Activated T-cell treated with anti-CD3 and anti-CD28 coated beads, Interleukin-2, amount 50 U/mL, for 72 hours (primary cell): Measurements from ENCODE around the gene CC2D2A. TPM values are rescaled to one million over a fixed set of nuclear protein-coding genes. Genes with fewer than 3 reads are reported as not detected.

Source experiments
- ATAC-seq, 2 donors: fragments of 150-1000 bp; cut with Tn5 transposase; replicated peaks in 1 of 2; 2 replicates each; pipeline ENCODE4 v1.10.0; 2021; ENCODE audit warnings: moderate library complexity in 2 of 2, mild to moderate bottlenecking in 1 of 2
- DNase-seq, 2 donors: peaks; one replicate each; pipeline ENCODE4 v3.0.0; 2021 to 2022; ENCODE audit warnings: mixed read lengths in 1 of 2
- H3K27ac Mint-ChIP-seq: one replicate; pipeline ENCODE4 v1.8.0; 2022; ENCODE audit warnings: mild to moderate bottlenecking, moderate library complexity, mixed read lengths
- H3K27me3 Mint-ChIP-seq: one replicate; pipeline ENCODE4 v1.8.0; 2022; ENCODE audit warnings: low read depth, mixed read lengths
- H3K36me3 Mint-ChIP-seq, 2 donors: one replicate each; pipeline ENCODE4 v1.8.0; 2022; ENCODE audit warnings: mixed read lengths in 2 of 2, mild to moderate bottlenecking in 1 of 2; ENCODE audit not compliant: insufficient read depth in 2 of 2
- H3K4me1 Mint-ChIP-seq: one replicate; pipeline ENCODE4 v1.8.0; 2022; ENCODE audit warnings: low read depth, mixed read lengths
- H3K4me3 Mint-ChIP-seq, 2 donors: one replicate each; pipeline ENCODE4 v1.8.0; 2022; ENCODE audit warnings: mild to moderate bottlenecking in 2 of 2, mixed read lengths in 2 of 2, moderate library complexity in 2 of 2
- H3K9me3 Mint-ChIP-seq, 2 donors: one replicate each; pipeline ENCODE4 v1.8.0; 2022; ENCODE audit warnings: mixed read lengths in 2 of 2
- total RNA-seq, 2 donors: library from RNA; stranded (reverse); gene quantifications; one replicate each; pipeline ENCODE4 v1.2.3, GENCODE V29; 2022

Gene CC2D2A
- total RNA-seq, 2 donors from 2014 or later = not detected

DNA sequence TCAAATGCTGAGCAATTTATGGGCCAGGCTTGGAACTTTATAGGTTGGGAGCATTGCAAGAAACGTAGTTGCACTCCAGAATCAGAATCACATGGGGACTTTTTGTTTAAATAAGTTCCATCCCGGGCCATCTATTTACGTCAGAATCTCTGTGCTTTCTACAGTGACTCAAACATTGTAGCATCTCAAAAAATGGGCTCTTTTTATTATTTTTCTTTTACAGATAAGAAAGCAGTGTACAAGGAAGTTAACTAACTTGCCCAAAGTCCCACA lies 10.2 kb downstream of the CC2D2A start:
- H3K27ac Mint-ChIP-seq = no peak overlapping the region
- H3K4me1 Mint-ChIP-seq = no peaks in the 10 kb centered on the region
- H3K36me3 Mint-ChIP-seq = no peaks in the 10 kb centered on the region
- no peak for DNase-seq
- no peaks in the 10 kb centered on the region for H3K27me3 Mint-ChIP-seq
- no peak for ATAC-seq
- H3K4me3 Mint-ChIP-seq = no peak overlapping the region
- peaks cover 0 to 4% of the 10 kb centered on the region in 2 donors for H3K9me3 Mint-ChIP-seq

DNA sequence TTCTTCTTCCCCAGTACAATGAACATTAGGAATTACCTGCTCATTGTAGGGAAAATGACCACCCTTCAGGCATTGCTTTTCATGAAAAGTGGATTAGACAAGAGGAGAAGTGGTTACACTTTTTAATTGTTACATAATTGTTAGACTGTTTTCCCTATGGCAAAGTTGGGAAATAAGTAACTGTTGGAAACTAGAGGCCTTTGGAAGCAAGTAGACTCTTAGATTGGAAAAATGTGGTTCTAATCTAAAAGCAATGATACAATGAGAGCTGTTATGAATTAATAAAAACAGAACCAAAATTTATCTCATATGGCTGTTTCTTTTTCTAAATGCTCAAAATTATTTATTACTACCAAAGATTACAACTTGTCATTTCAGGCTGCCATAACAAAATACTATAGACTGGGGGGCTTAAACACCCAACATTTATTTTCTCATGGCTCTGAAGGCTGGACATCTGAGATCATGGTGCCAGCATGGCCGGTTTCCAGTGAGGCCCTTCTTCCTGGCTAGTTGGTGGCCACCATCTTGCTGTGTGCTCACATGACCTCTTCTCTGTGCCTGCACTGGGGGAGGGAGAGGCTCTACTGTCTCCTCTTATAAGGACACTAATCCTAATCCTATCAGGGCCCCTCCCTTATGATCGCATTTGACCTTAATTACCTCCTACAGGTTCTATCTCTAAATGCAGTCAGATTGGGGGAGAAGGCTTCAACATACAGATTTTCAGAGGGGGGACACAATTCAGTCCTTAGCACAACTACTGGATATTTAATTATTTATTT lies 12.5 kb downstream of the CC2D2A start:
- no peak overlapping the region for H3K27ac Mint-ChIP-seq
- DNase-seq = no peak

DNA sequence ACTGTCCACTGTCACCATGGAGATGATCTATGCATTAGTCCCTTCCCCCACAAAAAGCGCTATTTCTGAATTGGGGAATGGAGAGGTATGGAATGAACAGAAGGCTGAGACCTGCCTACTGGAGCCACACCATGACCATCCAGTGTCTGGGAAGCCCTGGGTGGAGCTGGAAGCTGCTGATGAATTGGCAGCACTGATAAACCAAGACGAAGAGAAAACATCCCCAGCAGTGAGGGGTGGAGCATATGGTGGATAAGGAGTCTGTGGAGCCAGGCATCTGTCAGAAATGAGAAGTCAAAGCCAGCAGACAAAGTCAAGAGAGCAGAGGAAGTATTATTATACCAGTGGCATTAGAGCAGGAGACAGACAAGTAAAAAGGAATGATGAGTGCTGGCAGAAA lies 13.2 kb downstream of the CC2D2A start:
- DNase-seq (no peak), ATAC-seq (no peak)
- no peak overlapping the region for H3K27ac Mint-ChIP-seq
- no peaks in the 10 kb centered on the region for H3K27me3 Mint-ChIP-seq
- H3K4me1 Mint-ChIP-seq = no peaks in the 10 kb centered on the region
- H3K9me3 Mint-ChIP-seq = peaks cover 2 to 5% of the 10 kb centered on the region in 2 donors
- H3K4me3 Mint-ChIP-seq = no peak overlapping the region
- H3K36me3 Mint-ChIP-seq = peaks cover under 1 to 3% of the 10 kb centered on the region in 2 donors

More for the DNA sequence above, 12.5 kb downstream of the CC2D2A start:
- no peak for ATAC-seq
- H3K36me3 Mint-ChIP-seq = peaks cover 0 to 3% of the 10 kb centered on the region in 2 donors
- H3K9me3 Mint-ChIP-seq = peaks cover 2 to 5% of the 10 kb centered on the region in 2 donors
- H3K4me3 Mint-ChIP-seq = no peak overlapping the region
- no peaks in the 10 kb centered on the region for H3K4me1 Mint-ChIP-seq
- no peaks in the 10 kb centered on the region for H3K27me3 Mint-ChIP-seq

DNA sequence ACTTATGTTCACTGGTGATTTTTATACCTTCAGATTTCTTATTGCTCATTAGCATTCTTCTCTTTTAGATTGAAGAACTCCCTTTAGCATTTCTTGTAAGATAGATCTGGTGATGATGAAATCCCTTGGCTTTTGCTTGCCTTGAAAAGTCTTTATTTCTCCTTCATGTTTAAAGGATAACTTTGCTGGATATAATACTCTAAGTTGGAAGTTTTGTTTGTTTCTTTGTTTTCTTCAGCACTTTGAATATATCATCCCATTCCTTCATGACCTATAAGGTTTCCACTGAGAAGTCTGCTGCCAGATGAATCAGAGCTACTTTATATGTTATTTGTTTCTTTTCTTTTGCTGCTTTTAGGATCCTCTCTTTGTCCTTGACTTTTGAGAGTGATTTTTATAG lies 18.5 kb downstream of the CC2D2A start:
- peaks cover 9 to 11% of the 10 kb centered on the region in 2 donors for H3K36me3 Mint-ChIP-seq
- DNase-seq (no peak), ATAC-seq (no peak)
- peaks cover 10 to 14% of the 10 kb centered on the region in 2 donors for H3K9me3 Mint-ChIP-seq
- no peak overlapping the region for H3K4me3 Mint-ChIP-seq
- no peaks in the 10 kb centered on the region for H3K27me3 Mint-ChIP-seq
- H3K27ac Mint-ChIP-seq = no peak overlapping the region
- no peaks in the 10 kb centered on the region for H3K4me1 Mint-ChIP-seq

DNA sequence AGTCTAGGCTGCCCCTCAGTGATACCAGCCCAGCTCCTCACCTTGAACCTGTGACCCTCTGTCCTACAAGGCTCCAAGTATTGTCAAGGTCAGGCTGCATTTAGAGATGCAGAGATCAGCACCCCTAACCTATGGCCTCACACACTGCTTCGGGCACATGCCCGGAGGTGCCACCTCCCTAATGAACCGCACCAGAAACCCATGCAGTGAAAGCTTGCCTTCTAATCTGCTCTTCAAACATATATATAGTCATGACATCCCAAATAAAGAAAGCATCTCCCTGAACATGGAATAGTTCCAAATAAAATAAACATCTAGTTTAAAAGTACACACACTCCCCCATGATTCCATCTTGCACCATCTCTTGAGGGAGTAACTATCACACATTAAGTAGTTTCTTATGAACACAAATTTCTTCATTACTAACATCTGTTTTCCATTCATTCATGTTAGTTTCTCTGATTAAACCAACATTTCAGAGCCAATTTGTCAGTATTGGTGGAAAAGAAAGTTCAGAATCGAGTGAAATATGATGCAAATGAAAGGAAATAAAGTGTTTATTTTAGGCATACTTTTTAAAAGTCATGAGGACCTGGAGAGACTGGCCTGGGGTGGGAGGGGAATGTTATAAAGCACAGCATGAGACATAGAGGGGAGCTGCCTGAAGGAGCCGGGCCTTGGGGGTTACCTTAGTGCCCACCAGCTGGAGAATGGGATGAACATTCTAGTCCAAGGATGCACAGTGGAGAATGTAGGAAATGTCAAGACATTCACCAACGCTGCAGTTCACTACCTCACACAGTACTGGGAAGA lies 19.2 kb downstream of the CC2D2A start:
- Mint-ChIP-seq H3K36me3 (peaks cover 9 to 11% of the 10 kb centered on the region in 2 donors), H3K9me3 (peaks cover 10 to 13% of the 10 kb centered on the region in 2 donors), H3K27ac (no peak overlapping the region), H3K4me1 (no peaks in the 10 kb centered on the region), H3K27me3 (no peaks in the 10 kb centered on the region), H3K4me3 (no peak overlapping the region)
- ATAC-seq (no peak), DNase-seq (no peak)

DNA sequence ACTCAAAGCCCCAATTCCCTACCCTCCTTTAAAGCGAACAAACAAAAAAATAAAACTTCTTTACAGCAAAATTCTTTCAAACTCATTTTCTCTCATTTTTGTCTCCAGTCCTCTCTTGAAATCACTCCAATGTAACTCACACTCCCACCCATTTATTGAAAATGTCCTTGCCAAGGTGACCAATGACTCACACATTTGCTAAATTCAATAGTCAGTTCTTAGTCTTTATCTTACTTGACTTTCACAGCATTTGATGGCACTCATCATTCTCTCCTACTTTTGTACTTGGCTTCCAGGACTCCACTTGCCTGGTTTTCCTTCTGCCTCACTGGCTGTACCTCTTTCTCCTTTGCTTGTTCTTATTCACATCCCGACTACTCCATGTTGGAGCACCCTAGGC lies 19.9 kb downstream of the CC2D2A start:
- no peak for DNase-seq
- Mint-ChIP-seq H3K27me3 (no peaks in the 10 kb centered on the region), H3K27ac (no peak overlapping the region), H3K36me3 (peaks cover 9 to 11% of the 10 kb centered on the region in 2 donors), H3K4me1 (no peaks in the 10 kb centered on the region), H3K4me3 (no peak overlapping the region), H3K9me3 (peaks cover 10% of the 10 kb centered on the region in 2 donors)
- no peak for ATAC-seq

DNA sequence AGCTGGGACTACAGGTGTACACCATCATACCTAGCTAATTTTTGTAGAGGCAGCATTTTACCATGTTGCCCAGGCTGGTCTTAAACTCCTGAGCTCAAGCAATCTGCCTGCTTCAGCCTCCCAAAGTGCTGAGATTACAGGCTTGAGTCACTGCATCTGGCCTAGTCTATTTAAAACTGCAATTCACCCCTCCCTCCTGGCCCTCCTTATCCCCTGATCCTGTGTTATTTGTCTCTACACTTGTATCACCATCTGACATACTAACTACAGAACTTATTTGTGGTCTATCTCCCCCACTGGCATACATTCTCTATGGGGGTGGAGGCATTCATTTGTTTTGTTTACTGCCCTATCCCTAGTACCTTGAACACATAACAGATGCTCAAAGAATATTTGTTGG lies 23.7 kb downstream of the CC2D2A start:
- DNase-seq (no peak), ATAC-seq (no peak)
- no peaks in the 10 kb centered on the region for H3K4me1 Mint-ChIP-seq
- H3K27ac Mint-ChIP-seq = no peak overlapping the region
- no peaks in the 10 kb centered on the region for H3K27me3 Mint-ChIP-seq
- peaks cover 8% of the 10 kb centered on the region in 2 donors for H3K9me3 Mint-ChIP-seq
- peaks cover 7 to 8% of the 10 kb centered on the region in 2 donors for H3K36me3 Mint-ChIP-seq
- H3K4me3 Mint-ChIP-seq = no peak overlapping the region

DNA sequence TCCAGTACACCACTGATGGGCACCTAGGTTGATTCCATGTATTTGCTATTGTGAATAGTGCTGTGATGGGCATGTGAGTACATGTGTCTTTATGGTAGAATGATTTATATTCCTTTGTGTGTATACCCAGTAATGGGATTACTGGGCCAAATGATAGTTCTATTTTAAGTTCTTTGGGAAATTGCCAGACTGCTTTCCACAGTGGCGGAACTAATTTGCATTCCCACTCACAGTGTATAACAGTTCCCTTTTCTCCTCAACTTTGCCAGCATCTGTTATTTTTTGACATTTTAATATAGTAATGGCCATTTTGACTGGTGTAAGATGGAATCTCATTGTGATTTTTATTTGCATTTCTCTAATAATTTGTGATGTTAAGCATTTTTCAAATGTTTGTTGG lies 25.9 kb downstream of the CC2D2A start:
- no peak for DNase-seq
- no peaks in the 10 kb centered on the region for H3K4me1 Mint-ChIP-seq
- peaks cover 3 to 4% of the 10 kb centered on the region in 2 donors for H3K9me3 Mint-ChIP-seq
- H3K4me3 Mint-ChIP-seq = no peak overlapping the region
- H3K27me3 Mint-ChIP-seq = no peaks in the 10 kb centered on the region
- H3K36me3 Mint-ChIP-seq = peaks cover 0 to 2% of the 10 kb centered on the region in 2 donors
- ATAC-seq = no peak
- H3K27ac Mint-ChIP-seq = no peak overlapping the region

DNA sequence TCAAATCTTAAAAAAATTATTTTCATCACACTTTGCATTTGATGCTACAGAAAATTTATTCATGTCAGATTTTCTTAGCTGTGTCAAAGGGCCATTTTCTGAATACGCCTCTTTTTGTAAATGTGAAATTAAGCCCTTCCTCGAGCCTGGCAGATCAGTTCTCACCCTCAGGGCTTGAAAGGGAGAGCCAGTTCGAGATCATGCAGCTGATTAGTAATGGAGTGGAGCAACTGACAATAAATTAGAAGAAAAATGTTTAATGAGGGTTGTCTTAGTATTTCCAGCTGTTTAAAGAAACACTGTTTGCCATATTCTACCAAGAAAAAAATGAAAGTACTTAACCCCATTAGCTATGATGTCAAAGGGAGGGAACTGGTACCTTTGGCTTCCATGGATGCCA lies 28.7 kb downstream of the CC2D2A start:
- DNase-seq = no peak
- Mint-ChIP-seq H3K36me3 (no peaks in the 10 kb centered on the region), H3K4me3 (no peak overlapping the region), H3K27me3 (peaks cover 9% of the 10 kb centered on the region), H3K4me1 (no peaks in the 10 kb centered on the region), H3K9me3 (no peaks in the 10 kb centered on the region), H3K27ac (no peak overlapping the region)
- no peak for ATAC-seq

DNA sequence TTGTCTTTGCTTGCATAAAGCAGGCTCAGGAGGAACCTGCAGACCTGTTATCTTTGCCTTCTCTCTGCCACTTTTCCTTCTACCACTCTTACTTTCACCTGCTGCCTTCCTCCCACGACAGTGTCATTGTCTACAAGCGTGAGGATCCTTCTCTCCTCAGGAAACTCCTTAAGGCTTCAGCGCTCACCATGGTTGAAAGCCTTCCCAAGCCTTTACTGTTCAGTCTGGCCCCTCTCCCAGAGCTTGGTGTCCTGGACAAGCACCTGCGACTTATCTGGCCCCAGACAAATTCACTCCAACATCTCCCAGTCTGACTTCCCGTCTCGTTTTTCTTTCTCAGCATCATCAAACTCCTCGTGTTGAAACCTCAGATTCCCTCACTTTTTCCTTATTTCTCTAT lies 31.0 kb downstream of the CC2D2A start:
- Mint-ChIP-seq H3K27ac (no peak overlapping the region), H3K4me1 (no peaks in the 10 kb centered on the region), H3K9me3 (no peaks in the 10 kb centered on the region), H3K27me3 (peaks cover 9% of the 10 kb centered on the region), H3K4me3 (no peak overlapping the region), H3K36me3 (no peaks in the 10 kb centered on the region)
- no peak for ATAC-seq
- DNase-seq = no peak

DNA sequence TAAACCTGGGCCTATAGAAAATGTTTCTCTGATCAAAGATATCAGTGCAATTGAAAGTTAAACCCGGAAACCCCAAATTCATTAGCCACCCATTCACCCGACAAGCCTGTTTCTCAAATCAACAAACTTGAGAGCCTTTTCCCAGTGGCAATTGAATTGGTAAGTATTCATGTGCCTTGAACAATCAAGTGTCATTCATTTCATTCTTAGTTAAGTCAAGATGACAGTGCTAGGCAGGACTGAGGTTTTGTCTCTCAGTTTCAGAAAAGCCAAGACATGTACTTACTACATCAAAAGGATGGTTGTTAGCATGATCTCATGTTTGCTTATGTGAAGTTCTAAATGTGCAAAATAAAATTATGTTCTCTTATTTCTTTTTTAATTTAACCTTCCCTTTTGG lies 32.3 kb downstream of the CC2D2A start:
- DNase-seq (no peak), ATAC-seq (peak in 1 of 2 donors; percentile 46)
- Mint-ChIP-seq H3K27ac (no peak overlapping the region), H3K4me1 (no peaks in the 10 kb centered on the region), H3K36me3 (no peaks in the 10 kb centered on the region), H3K4me3 (no peak overlapping the region), H3K9me3 (no peaks in the 10 kb centered on the region), H3K27me3 (peaks cover 9% of the 10 kb centered on the region)

DNA sequence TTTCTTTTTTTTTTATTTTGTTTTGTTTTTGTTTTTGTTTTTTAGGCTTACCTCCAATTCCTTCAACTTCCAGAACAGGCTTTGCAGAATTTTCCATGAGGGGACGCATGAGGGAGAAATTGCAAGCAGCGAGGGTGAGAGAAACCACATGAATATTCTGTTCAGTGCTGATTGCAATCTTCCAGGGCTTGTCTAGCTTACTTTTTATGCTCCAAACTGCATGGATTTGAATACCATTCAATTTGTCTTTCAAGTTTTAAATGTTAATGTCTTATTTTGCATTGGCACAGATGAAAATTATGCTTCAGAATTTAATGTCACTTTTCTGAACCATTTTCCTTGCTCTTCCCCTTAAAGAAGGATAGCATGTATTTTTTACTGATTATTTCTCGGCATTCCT lies 32.7 kb downstream of the CC2D2A start:
- DNase-seq (no peak), ATAC-seq (no peak)
- H3K4me1 Mint-ChIP-seq = no peaks in the 10 kb centered on the region
- no peaks in the 10 kb centered on the region for H3K36me3 Mint-ChIP-seq
- H3K9me3 Mint-ChIP-seq = no peaks in the 10 kb centered on the region
- H3K27ac Mint-ChIP-seq = no peak overlapping the region
- H3K4me3 Mint-ChIP-seq = no peak overlapping the region
- H3K27me3 Mint-ChIP-seq = peaks cover 9% of the 10 kb centered on the region

DNA sequence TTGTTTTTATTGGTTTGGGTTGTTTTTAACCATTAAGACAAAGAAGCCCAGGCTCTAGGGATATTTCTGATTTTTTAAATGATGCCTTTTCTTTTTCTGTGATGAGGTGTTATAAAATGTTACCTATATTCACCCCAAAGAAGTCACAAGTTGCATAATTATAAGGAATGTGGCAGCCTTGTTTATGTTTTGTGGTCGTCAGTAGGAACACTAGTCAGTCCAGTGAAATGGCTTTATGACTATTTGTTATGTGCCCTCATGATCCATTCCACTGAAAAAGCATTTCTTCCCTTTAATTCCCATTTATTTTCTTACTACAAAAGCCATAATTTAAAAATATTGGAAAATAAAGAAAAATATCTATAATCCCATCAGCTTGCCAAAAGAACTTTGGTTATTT lies 34.4 kb downstream of the CC2D2A start:
- Mint-ChIP-seq H3K27me3 (peaks cover 9% of the 10 kb centered on the region), H3K4me3 (no peak overlapping the region)

More for the DNA sequence above, 34.4 kb downstream of the CC2D2A start:
- ATAC-seq (no peak), DNase-seq (no peak)
- no peak overlapping the region for H3K27ac Mint-ChIP-seq
- H3K4me1 Mint-ChIP-seq = no peaks in the 10 kb centered on the region
- H3K9me3 Mint-ChIP-seq = no peaks in the 10 kb centered on the region
- no peaks in the 10 kb centered on the region for H3K36me3 Mint-ChIP-seq
